HG02885 (cell line): ENCODE results near the gene EPB41L2.
"Not testable (repeated sequence)": the region's sequence is repeated elsewhere in the genome, so short reads cannot be mapped to it uniquely, and the experiment has no call there.

Experiments used
- ATAC-seq: cut with Tn5 transposase; IDR thresholded peaks from one replicate; pipeline ENCODE4 v1.9.1; 2021; ENCODE audit warnings: mild to moderate bottlenecking; ENCODE audit not compliant: unreplicated experiment, poor library complexity

The EPB41L2 gene

GRCh38 chr6:131007964-131008363, 55.1 kb downstream of the EPB41L2 start:
- ATAC-seq = not testable (repeated sequence)

GRCh38 chr6:131007286-131007685, 55.8 kb downstream of the EPB41L2 start:
- ATAC-seq = no peak

GRCh38 chr6:131005439-131006016, 57.5 kb downstream of the EPB41L2 start:
- no peak for ATAC-seq

- no peak for ATAC-seq
Measured at GRCh38 chr6:131004936-131005335, 58.1 kb downstream of the EPB41L2 start.

- no peak for ATAC-seq
Measured at GRCh38 chr6:131004387-131004755, 58.7 kb downstream of the EPB41L2 start.

- ATAC-seq = no peak
Measured at GRCh38 chr6:131003488-131004386, 59.3 kb downstream of the EPB41L2 start.

- ATAC-seq = no peak
Measured at GRCh38 chr6:131002661-131002980, 60.4 kb downstream of the EPB41L2 start.

- no peak for ATAC-seq
Measured at GRCh38 chr6:131001945-131002660, 60.9 kb downstream of the EPB41L2 start.

GRCh38 chr6:131001111-131001736, 61.8 kb downstream of the EPB41L2 start:
- no peak for ATAC-seq

GRCh38 chr6:131000544-131000943, 62.5 kb downstream of the EPB41L2 start:
- ATAC-seq = no peak

- ATAC-seq = no peak
Measured at GRCh38 chr6:130997061-130997753, 65.8 kb downstream of the EPB41L2 start.

- no peak for ATAC-seq
Measured at GRCh38 chr6:130996635-130997034, 66.4 kb downstream of the EPB41L2 start.

- ATAC-seq = no peak
Measured at GRCh38 chr6:130995783-130996447, 67.1 kb downstream of the EPB41L2 start.

GRCh38 chr6:130994319-130995097, 68.5 kb downstream of the EPB41L2 start:
- ATAC-seq = no peak

GRCh38 chr6:130993292-130993765, 69.7 kb downstream of the EPB41L2 start:
- no peak for ATAC-seq

GRCh38 chr6:130991422-130992137, 71.5 kb downstream of the EPB41L2 start:
- no peak for ATAC-seq

- not testable (repeated sequence) for ATAC-seq
Measured at GRCh38 chr6:130987539-130987938, 75.5 kb downstream of the EPB41L2 start.

- ATAC-seq = no peak
Measured at GRCh38 chr6:130985115-130985514, 77.9 kb downstream of the EPB41L2 start.
